ENCODE measurements around the gene AP5Z1.
"Not testable (repeated sequence)": the region's sequence is repeated elsewhere in the genome, so short reads cannot be mapped to it uniquely, and the experiment has no call there.

The AP5Z1 gene

GRCh38 chr7:4789194-4790077 lies 14.0 kb downstream of the AP5Z1 start:
- no peak for DNase-seq

- DNase-seq: no peak
Measured at GRCh38 chr7:4790078-4790465, 14.6 kb downstream of the AP5Z1 start.

GRCh38 chr7:4790516-4790991 lies 15.1 kb downstream of the AP5Z1 start:
- no peak for DNase-seq

- DNase-seq: no peak
Measured at GRCh38 chr7:4791101-4791737, 15.8 kb downstream of the AP5Z1 start.

GRCh38 chr7:4791738-4792536 lies 16.5 kb downstream of the AP5Z1 start:
- no peak for DNase-seq

- DNase-seq: no peak
Measured at GRCh38 chr7:4792537-4793126, 17.2 kb downstream of the AP5Z1 start.

- not testable (repeated sequence) for DNase-seq
Measured at GRCh38 chr7:4793385-4793993, 18.1 kb downstream of the AP5Z1 start.

- not testable (repeated sequence) for DNase-seq
Measured at GRCh38 chr7:4794171-4794570, 18.7 kb downstream of the AP5Z1 start.

- no peak for DNase-seq
Measured at GRCh38 chr7:4794591-4795350, 19.3 kb downstream of the AP5Z1 start.

GRCh38 chr7:4796453-4796852 lies 21.0 kb downstream of the AP5Z1 start:
- DNase-seq: no peak

- no peak for DNase-seq
Measured at GRCh38 chr7:4797858-4798705, 22.7 kb downstream of the AP5Z1 start.

- no peak for DNase-seq
Measured at GRCh38 chr7:4798706-4799235, 23.3 kb downstream of the AP5Z1 start.

GRCh38 chr7:4799508-4800268 lies 24.3 kb downstream of the AP5Z1 start:
- DNase-seq: no peak

GRCh38 chr7:4800487-4800886 lies 25.1 kb downstream of the AP5Z1 start:
- no peak for DNase-seq

GRCh38 chr7:4800926-4801838 lies 25.8 kb downstream of the AP5Z1 start:
- DNase-seq: no peak

GRCh38 chr7:4801839-4802231 lies 26.4 kb downstream of the AP5Z1 start:
- no peak for DNase-seq

- DNase-seq: not testable (repeated sequence)
Measured at GRCh38 chr7:4802577-4802976, 27.2 kb downstream of the AP5Z1 start.

Measured in HCEC 1CT (cell line).